Activated CD4-positive, alpha-beta memory T cell treated with anti-CD3 and anti-CD28 coated beads, Interleukin-2, amount 10 ng/mL, durations not matched to agents 7 days and 5 days (primary cell): ENCODE measurements around the gene SLC26A4. TPM values are rescaled to one million over a fixed set of nuclear protein-coding genes. Genes with fewer than 3 reads are reported as not detected.

Experiments used
- CTCF ChIA-PET: fragments of 350-600 bp; sonication (Branson Sonifier 250); formaldehyde crosslinking; loops from one replicate; lab custom pipeline; 2021; ENCODE audit warnings: antibody characterized with exemption, inconsistent platforms; lab: Charles Lee
- POLR2A ChIA-PET: fragments of 350-600 bp; sonication (Branson Sonifier 250); formaldehyde crosslinking; loops from one replicate; lab custom pipeline; 2021; ENCODE audit warnings: antibody characterized with exemption; lab: Charles Lee
- DNase-seq: peaks from one replicate; pipeline ENCODE4 v3.0.0-alpha.2; 2020
- H3K27ac Mint-ChIP-seq: one replicate; pipeline ENCODE4 v1.8.0; 2021; ENCODE audit warnings: mild to moderate bottlenecking, mixed read lengths
- H3K27me3 Mint-ChIP-seq: one replicate; pipeline ENCODE4 v1.8.0; 2021; ENCODE audit warnings: mixed read lengths
- H3K36me3 Mint-ChIP-seq: one replicate; pipeline ENCODE4 v1.8.0; 2021; ENCODE audit warnings: low read depth, mixed read lengths
- H3K4me1 Mint-ChIP-seq: one replicate; pipeline ENCODE4 v1.8.0; 2021; ENCODE audit warnings: mixed read lengths
- H3K4me3 Mint-ChIP-seq: one replicate; pipeline ENCODE4 v1.8.0; 2021; ENCODE audit warnings: mild to moderate bottlenecking, mixed read lengths
- H3K9me3 Mint-ChIP-seq: one replicate; pipeline ENCODE4 v1.8.0; 2021; ENCODE audit warnings: mixed read lengths
- total RNA-seq, 2 experiments: library from RNA; stranded (reverse); gene quantifications; one replicate each; pipeline ENCODE4 v1.2.3, GENCODE V29; 2021

Gene SLC26A4
- 10 to 100 TPM; 10.9 to 12.2 TPM for total RNA-seq

- peak; percentile 57 for DNase-seq
- ChIA-PET CTCF (interaction anchor here (0.8 to 2.5 kb wide), 12 partner anchors 14 to 492 kb away, joined by 3 to 15 read pairs (median 4); partner anchors contain the start of genes BCAP29, CBLL1, COG5 and DUS4L), POLR2A (interaction anchor here (0.6 to 4.7 kb wide), 21 partner anchors 16 to 794 kb away, joined by 3 to 47 read pairs (median 4); partner anchors contain the start of genes BCAP29, CBLL1, COG5 and DUS4L)
- H3K4me3 Mint-ChIP-seq = peak within 1 kb of the TSS; percentile 94
- H3K4me1 Mint-ChIP-seq = peaks cover 61% of the 10 kb centered on the region
- no peaks in the 10 kb centered on the region for H3K9me3 Mint-ChIP-seq
- H3K27me3 Mint-ChIP-seq = no peaks in the 10 kb centered on the region
- peaks cover 15% of the 10 kb centered on the region for H3K36me3 Mint-ChIP-seq
- H3K27ac Mint-ChIP-seq = peak within 1 kb of the TSS; percentile 89
Observed at GRCh38 chr7:107660381-107661080, at the start of gene SLC26A4. TSS of gene SLC26A4 (plus strand) at chr7:107660828. CDS start at chr7:107661642, 814 bp downstream.

- no peak for DNase-seq
- Mint-ChIP-seq H3K4me1 (peaks cover 25% of the 10 kb centered on the region), H3K27ac (no peak overlapping the region), H3K4me3 (no peak overlapping the region), H3K27me3 (no peaks in the 10 kb centered on the region), H3K9me3 (peaks cover 2% of the 10 kb centered on the region), H3K36me3 (peaks cover 54% of the 10 kb centered on the region)
- ChIA-PET POLR2A (no interaction called here), CTCF (no interaction called here)
Observed at GRCh38 chr7:107613439-107613838, 47.2 kb upstream of the SLC26A4 start.

GRCh38 chr7:107613948-107614347 lies 46.7 kb upstream of the SLC26A4 start:
- CTCF ChIA-PET = no interaction called here
- H3K27me3 Mint-ChIP-seq = no peaks in the 10 kb centered on the region
- peaks cover 49% of the 10 kb centered on the region for H3K36me3 Mint-ChIP-seq
- peaks cover 25% of the 10 kb centered on the region for H3K4me1 Mint-ChIP-seq
- no peak overlapping the region for H3K27ac Mint-ChIP-seq
- DNase-seq = no peak
- peaks cover 2% of the 10 kb centered on the region for H3K9me3 Mint-ChIP-seq
- H3K4me3 Mint-ChIP-seq = no peak overlapping the region
- POLR2A ChIA-PET = no interaction called here

GRCh38 chr7:107614425-107614824 lies 46.2 kb upstream of the SLC26A4 start:
- Mint-ChIP-seq H3K27ac (no peak overlapping the region), H3K4me1 (peaks cover 25% of the 10 kb centered on the region), H3K9me3 (peaks cover 2% of the 10 kb centered on the region), H3K4me3 (no peak overlapping the region), H3K36me3 (peaks cover 45% of the 10 kb centered on the region), H3K27me3 (no peaks in the 10 kb centered on the region)
- ChIA-PET CTCF (no interaction called here), POLR2A (no interaction called here)
- no peak for DNase-seq

GRCh38 chr7:107615910-107616680 lies 44.5 kb upstream of the SLC26A4 start:
- CTCF ChIA-PET = interaction anchor here (1.6 kb wide), 1 partner anchor 13 kb away, joined by 4 read pairs; no protein-coding TSS in a partner anchor
- Mint-ChIP-seq H3K36me3 (peaks cover 47% of the 10 kb centered on the region), H3K27me3 (no peaks in the 10 kb centered on the region), H3K9me3 (peaks cover 2% of the 10 kb centered on the region), H3K4me1 (peaks cover 25% of the 10 kb centered on the region), H3K4me3 (no peak overlapping the region), H3K27ac (no peak overlapping the region)
- POLR2A ChIA-PET = interaction anchor here (2.5 kb wide), 1 partner anchor 45 kb away, joined by 7 read pairs; the partner anchor contains the start of gene SLC26A4
- DNase-seq = no peak

GRCh38 chr7:107622429-107622828 lies 38.2 kb upstream of the SLC26A4 start:
- H3K27ac Mint-ChIP-seq = no peak overlapping the region
- H3K36me3 Mint-ChIP-seq = peaks cover 22% of the 10 kb centered on the region
- H3K27me3 Mint-ChIP-seq = no peaks in the 10 kb centered on the region
- H3K9me3 Mint-ChIP-seq = peaks cover 4% of the 10 kb centered on the region
- POLR2A ChIA-PET = interaction anchor here (0.9 kb wide), 1 partner anchor 37 kb away, joined by 3 read pairs; no protein-coding TSS in a partner anchor
- H3K4me1 Mint-ChIP-seq = no peaks in the 10 kb centered on the region
- no peak overlapping the region for H3K4me3 Mint-ChIP-seq
- CTCF ChIA-PET = no interaction called here
- no peak for DNase-seq

GRCh38 chr7:107622894-107623293 lies 37.7 kb upstream of the SLC26A4 start:
- Mint-ChIP-seq H3K4me3 (no peak overlapping the region), H3K36me3 (peaks cover 22% of the 10 kb centered on the region), H3K27me3 (no peaks in the 10 kb centered on the region), H3K27ac (no peak overlapping the region), H3K9me3 (peaks cover 4% of the 10 kb centered on the region), H3K4me1 (no peaks in the 10 kb centered on the region)
- ChIA-PET POLR2A (interaction anchor here (0.9 kb wide), 1 partner anchor 36 kb away, joined by 3 read pairs; no protein-coding TSS in a partner anchor), CTCF (no interaction called here)
- no peak for DNase-seq

- Mint-ChIP-seq H3K27ac (no peak overlapping the region), H3K4me1 (peaks cover 7% of the 10 kb centered on the region), H3K27me3 (no peaks in the 10 kb centered on the region), H3K36me3 (peaks cover 21% of the 10 kb centered on the region), H3K4me3 (no peak overlapping the region), H3K9me3 (peaks cover 4% of the 10 kb centered on the region)
- DNase-seq = no peak
- ChIA-PET POLR2A (no interaction called here), CTCF (no interaction called here)
Observed at GRCh38 chr7:107627002-107627401, 33.6 kb upstream of the SLC26A4 start.

GRCh38 chr7:107628461-107629064 lies 32.1 kb upstream of the SLC26A4 start:
- H3K27me3 Mint-ChIP-seq = no peaks in the 10 kb centered on the region
- POLR2A ChIA-PET = no interaction called here
- H3K36me3 Mint-ChIP-seq = peaks cover 21% of the 10 kb centered on the region
- H3K9me3 Mint-ChIP-seq = peaks cover 4% of the 10 kb centered on the region
- no peak for DNase-seq
- no peak overlapping the region for H3K4me3 Mint-ChIP-seq
- H3K4me1 Mint-ChIP-seq = peaks cover 15% of the 10 kb centered on the region
- peak overlapping the region; percentile 50 for H3K27ac Mint-ChIP-seq
- CTCF ChIA-PET = interaction anchor here (1.6 kb wide), 1 partner anchor 12 kb away, joined by 4 read pairs; no protein-coding TSS in a partner anchor

GRCh38 chr7:107630342-107630741 lies 30.3 kb upstream of the SLC26A4 start:
- peaks cover 13% of the 10 kb centered on the region for H3K36me3 Mint-ChIP-seq
- H3K27me3 Mint-ChIP-seq = no peaks in the 10 kb centered on the region
- peaks cover 4% of the 10 kb centered on the region for H3K9me3 Mint-ChIP-seq
- no peak for DNase-seq
- no peak overlapping the region for H3K4me3 Mint-ChIP-seq
- CTCF ChIA-PET = no interaction called here
- POLR2A ChIA-PET = no interaction called here
- H3K4me1 Mint-ChIP-seq = peaks cover 26% of the 10 kb centered on the region
- H3K27ac Mint-ChIP-seq = no peak overlapping the region

- H3K4me3 Mint-ChIP-seq = no peak overlapping the region
- H3K9me3 Mint-ChIP-seq = peaks cover 4% of the 10 kb centered on the region
- no peak overlapping the region for H3K27ac Mint-ChIP-seq
- H3K27me3 Mint-ChIP-seq = no peaks in the 10 kb centered on the region
- POLR2A ChIA-PET = no interaction called here
- H3K4me1 Mint-ChIP-seq = peaks cover 31% of the 10 kb centered on the region
- CTCF ChIA-PET = no interaction called here
- peaks cover 12% of the 10 kb centered on the region for H3K36me3 Mint-ChIP-seq
- no peak for DNase-seq
Observed at GRCh38 chr7:107631588-107632491, 28.8 kb upstream of the SLC26A4 start.

GRCh38 chr7:107632492-107632865 lies 28.1 kb upstream of the SLC26A4 start:
- Mint-ChIP-seq H3K27ac (no peak overlapping the region), H3K9me3 (peaks cover 2% of the 10 kb centered on the region), H3K4me1 (peaks cover 31% of the 10 kb centered on the region), H3K4me3 (no peak overlapping the region), H3K27me3 (no peaks in the 10 kb centered on the region), H3K36me3 (peaks cover 10% of the 10 kb centered on the region)
- DNase-seq = no peak
- POLR2A ChIA-PET = no interaction called here
- CTCF ChIA-PET = no interaction called here
